Testis (tissue), 2 donors: ENCODE results near the gene KIF16B.

Experiments used
- CTCF ChIP-seq, 3 experiments: fragments of 450-650 bp in 2 of 3; fragments of 200-600 bp in 1 of 3; sonication (generic) in 1 of 3; IDR thresholded peaks; one replicate each; pipeline ENCODE4 v1.5.1; 2016 to 2019; ENCODE audit warnings: antibody characterized with exemption in 3 of 3, mild to moderate bottlenecking in 2 of 3, moderate library complexity in 1 of 3
- POLR2A ChIP-seq: fragments of 450-650 bp; IDR thresholded peaks from one replicate; pipeline ENCODE4 v1.6.1; 2017; ENCODE audit warnings: antibody characterized with exemption, mild to moderate bottlenecking, moderate library complexity

GRCh38 chr20:16404640-16405039, 168.6 kb downstream of the KIF16B start:
- TF ChIP-seq CTCF (IDR thresholded peaks at IDR 0.05), result no peak
- no peak for TF ChIP-seq POLR2A
